HG03558 (cell line): ENCODE results near the gene HDLBP.

Source experiments
- ATAC-seq: cut with Tn5 transposase; IDR thresholded peaks from one replicate; pipeline ENCODE4 v1.9.1; 2021; ENCODE audit warnings: moderate number of reproducible peaks; ENCODE audit not compliant: unreplicated experiment; ENCODE audit errors: extremely low read depth

HDLBP gene, protein sequence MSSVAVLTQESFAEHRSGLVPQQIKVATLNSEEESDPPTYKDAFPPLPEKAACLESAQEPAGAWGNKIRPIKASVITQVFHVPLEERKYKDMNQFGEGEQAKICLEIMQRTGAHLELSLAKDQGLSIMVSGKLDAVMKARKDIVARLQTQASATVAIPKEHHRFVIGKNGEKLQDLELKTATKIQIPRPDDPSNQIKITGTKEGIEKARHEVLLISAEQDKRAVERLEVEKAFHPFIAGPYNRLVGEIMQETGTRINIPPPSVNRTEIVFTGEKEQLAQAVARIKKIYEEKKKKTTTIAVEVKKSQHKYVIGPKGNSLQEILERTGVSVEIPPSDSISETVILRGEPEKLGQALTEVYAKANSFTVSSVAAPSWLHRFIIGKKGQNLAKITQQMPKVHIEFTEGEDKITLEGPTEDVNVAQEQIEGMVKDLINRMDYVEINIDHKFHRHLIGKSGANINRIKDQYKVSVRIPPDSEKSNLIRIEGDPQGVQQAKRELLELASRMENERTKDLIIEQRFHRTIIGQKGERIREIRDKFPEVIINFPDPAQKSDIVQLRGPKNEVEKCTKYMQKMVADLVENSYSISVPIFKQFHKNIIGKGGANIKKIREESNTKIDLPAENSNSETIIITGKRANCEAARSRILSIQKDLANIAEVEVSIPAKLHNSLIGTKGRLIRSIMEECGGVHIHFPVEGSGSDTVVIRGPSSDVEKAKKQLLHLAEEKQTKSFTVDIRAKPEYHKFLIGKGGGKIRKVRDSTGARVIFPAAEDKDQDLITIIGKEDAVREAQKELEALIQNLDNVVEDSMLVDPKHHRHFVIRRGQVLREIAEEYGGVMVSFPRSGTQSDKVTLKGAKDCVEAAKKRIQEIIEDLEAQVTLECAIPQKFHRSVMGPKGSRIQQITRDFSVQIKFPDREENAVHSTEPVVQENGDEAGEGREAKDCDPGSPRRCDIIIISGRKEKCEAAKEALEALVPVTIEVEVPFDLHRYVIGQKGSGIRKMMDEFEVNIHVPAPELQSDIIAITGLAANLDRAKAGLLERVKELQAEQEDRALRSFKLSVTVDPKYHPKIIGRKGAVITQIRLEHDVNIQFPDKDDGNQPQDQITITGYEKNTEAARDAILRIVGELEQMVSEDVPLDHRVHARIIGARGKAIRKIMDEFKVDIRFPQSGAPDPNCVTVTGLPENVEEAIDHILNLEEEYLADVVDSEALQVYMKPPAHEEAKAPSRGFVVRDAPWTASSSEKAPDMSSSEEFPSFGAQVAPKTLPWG (N-terminal part only)

DNA sequence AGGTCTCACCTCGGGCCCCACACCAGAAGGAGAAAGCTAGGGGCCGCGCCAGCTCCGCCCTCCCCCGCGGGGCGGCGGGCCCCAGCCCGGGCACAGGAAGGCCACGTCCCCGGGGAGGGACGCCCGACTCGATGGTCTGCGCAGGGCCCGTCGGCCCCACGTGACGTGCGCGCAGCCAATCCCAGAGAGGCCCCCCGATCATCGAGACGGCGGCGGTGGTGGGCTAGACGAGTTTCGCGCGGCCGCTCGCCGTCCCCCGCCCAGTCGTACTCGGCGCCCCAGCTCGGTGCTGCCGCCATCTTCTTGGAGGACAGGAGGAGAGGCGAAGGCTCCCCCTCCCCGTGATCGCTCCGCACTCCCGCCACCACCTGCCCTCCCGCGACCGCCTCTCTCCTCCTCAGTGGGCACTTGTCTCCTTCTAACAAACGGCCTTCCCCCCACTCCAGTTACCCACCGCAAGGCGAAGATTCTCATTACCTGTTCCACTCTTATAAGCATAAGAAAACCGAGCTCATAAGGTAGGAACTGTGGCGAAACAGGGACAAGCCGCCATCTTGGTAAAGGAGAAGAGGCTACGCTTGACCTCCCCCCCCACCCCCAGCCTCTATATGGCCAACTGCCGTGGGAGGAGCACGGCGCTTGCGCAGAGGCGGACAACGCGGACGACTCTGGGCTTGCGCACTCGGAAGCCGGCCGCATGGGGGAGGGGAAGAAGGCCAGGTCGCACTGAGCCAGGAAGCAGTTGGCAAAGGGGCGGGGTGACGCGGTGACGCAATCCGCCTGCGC is at the start of gene HDLBP:
HDLBP (minus strand) TSS at position 580 of the 786 bp plus-strand sequence. CDS start 48,803 bp downstream, outside the sequence.
- peak; percentile 38 for ATAC-seq

DNA sequence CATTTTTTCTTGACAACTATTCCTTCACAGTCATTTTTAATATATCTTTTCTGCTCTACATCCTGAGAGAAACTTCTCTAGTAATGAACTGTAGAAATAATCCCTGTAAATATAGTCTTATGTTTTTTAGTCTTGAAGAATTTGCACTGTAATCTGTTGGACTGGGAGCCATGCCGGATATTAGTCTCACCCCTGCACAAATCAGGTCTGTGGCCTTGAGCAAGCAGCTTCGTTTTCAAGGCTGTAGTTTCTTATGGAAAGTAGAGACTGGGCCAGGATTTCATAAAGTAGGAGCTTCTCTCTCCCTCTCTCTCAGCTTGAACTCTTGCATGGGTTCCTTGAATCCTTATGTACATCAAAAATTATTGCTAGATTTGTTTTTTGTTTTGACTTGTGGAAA is 49.3 kb upstream of the HDLBP start:
- no peak for ATAC-seq

DNA sequence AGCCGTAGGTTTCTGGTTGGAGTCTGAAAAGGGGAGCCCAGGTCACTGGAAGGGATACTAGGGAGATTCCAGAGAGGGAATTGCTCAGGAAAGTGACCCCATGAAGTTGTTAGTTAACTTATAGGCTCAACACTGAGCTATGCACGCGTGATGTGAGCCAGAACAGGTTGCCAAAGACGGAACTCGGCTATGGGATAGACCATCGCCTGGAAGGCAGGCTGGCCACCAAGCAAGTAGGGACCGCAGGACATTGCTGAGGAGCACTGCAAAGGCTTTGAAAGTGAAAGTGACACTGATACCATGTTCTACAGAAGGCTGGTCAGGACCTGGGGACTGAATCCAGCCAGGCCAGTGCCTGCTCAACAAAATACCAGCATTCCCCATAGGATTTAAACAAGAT is 48.0 kb upstream of the HDLBP start:
- ATAC-seq, result no peak

DNA sequence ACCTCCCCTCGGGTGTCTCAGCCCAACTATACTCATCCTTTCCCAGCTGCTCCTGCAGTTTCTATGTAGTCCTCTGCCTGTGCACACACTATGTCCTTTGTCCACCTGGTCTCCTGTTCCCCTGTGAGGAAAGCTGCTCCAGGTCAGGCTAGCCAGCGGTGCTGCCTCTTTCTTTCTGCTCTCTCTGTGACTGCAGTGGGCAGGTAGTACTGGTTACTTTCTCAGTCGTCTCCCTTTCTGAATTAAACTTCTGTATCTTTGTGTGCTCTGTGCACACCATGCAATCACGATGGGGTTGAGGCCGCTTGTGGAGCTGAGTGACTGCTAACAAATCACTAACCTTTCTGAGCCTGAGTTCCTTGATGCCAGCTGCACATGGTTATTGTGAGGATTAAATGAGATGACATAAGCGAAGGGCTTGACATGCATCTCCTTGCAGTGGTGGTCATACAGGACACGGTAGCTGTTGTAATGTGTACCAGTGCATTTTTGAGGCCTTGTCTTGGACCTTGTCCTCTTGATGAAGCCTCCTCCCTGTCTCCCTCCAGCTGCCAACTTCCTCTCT is 44.1 kb upstream of the HDLBP start:
- no peak for ATAC-seq

DNA sequence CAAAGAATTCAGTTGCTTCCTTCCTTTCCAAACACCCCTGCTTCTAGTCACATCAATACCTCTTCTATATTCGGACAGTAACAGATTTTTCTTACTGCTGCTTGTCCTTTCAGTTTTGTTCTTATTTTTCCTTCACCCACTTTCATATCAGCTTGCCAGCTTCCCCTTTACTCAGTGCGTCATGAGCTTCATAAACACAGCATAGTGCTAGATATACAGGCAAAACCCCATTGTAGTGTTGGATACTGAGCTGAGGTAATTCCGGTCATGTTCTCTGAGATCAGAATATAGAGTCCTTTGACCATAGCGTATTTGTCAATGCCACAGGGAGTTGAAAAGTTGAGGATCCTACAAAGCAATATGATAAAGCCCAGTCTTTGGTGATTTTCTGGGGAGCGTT is 43.0 kb upstream of the HDLBP start:
- ATAC-seq, result peak; percentile 31

DNA sequence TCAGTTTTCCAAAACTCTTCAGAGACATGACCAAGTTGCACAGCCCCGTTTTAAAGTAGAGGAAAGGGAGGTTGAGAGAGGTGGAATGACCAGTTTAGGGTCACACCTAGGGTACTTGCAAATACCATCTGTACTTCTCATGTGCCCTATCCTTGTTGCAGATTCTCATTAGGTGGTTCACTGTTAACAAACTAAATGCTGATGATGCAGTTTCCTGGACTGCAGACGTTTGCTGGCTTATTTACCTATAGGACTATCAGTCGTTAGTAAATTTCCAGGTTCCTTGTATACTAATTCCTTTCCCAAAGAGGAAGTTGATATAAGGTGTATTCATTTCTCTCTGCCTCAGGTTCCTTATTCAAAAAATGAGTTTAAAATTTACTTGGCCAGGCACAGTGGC is 42.1 kb upstream of the HDLBP start:
- no peak for ATAC-seq

DNA sequence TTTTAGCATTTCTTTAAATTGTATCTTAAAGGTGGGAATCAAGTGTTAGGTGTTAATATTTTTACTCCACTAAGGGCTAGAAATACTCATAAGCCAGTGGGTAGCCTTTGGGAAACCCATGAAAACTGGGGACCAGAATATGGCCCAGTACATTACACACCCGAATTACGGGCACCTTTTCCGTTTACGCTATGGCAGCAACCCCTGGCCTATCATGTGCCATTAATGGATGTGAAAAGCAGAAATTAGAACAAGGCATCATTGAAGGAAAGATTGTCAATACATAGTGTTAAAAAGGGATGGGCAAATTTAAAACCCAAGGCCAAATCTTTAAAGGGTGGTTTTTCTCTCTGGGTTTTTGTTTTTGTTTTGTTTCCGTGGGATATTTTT is 41.4 kb upstream of the HDLBP start:
- ATAC-seq, result no peak

DNA sequence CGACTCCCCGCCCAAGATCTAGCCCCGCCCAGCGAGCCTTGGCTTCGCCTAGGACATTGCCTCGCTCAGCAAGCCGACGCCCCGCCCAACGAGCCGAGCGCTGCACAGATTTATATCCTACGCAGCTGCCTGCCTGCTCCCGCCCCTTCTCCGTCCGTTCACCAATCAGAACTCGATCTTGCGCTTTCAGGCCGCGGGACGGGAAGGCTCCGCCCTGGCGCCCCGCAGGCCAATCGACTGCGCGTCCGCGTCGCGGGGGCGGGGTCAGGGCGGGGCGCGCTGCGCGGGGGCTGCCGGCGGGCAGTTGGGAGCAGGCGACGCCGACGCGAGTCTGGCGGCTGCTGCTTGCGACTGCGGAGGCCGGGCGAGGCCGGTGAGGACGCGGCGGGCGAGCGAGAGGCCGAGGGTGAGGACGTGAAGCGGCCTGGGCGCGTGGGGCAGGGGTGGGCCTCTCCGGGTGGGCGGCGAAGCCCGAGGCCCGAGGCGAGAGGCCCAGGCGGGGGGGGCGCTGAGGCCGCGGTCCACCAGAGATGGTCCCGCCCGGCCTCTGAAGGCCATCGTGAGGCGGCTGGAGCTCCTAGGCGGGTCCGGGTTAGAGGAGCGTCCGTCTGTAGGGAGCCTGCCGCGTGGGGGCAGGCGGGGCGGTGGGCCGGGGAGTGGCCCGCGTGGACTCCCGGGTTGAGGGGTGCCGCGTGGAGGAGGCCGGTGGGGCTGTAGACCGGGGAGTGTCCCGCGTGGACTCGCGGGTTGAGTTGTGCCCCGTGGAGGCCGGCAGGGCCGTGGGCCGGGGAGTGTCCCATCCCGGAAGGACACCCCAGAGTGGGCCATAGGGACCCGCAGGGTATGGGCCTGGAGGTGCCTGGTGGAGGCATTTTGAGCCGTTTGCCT is 40.8 kb upstream of the HDLBP start, which contains the start of gene FARP2:
FARP2 (plus strand) TSS at position 303 of the 888 bp plus-strand sequence. CDS start 16,823 bp downstream, outside the sequence.
- peak; percentile 70 for ATAC-seq

DNA sequence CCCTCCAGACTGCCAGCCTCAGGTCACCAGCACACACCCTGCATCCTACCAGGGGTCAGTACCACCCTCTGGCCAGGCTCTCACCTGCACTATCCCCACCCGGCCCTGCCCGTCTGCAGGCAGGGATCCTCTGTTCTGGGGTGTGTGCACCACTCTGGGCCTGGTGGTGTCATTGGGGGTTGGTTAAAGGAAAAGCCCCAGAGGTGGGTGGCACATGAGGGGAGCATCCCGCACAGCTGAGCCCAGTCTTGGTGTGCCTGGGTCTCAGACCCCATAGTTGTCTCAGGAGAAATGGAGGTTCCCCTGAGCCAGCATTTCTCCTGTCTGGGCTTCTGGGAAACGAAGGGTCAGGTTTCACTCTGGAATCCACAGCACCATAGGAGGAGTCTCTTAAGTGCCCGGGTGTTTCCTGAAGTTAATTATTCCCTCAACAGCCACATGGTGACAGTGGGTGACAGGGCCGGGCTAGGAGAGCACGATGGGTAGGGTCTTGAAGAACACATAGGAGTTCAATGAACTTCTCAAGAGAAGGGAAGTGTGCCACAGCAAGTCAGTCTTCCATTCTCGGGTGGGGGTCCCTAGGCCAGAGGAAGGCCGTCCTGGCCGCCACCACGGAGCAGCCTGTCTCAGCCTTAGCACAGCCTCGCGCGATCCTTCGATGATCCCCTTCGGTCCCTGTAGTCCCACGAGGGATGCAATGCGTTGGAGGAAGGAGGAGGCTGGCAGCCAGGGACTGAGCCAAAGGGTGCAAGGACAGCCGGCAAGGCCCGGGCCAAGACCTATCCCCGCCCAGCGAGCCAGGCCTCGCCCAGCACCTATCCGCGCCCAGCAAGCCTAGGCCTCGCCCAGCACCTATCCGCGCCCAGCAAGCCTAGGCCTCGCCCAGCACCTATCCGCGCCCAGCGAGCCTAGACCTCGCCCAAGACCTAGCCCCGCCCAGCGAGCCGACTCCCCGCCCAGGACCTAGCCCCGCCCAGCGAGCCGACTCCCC is 39.5 kb upstream of the HDLBP start:
- ATAC-seq, result no peak

DNA sequence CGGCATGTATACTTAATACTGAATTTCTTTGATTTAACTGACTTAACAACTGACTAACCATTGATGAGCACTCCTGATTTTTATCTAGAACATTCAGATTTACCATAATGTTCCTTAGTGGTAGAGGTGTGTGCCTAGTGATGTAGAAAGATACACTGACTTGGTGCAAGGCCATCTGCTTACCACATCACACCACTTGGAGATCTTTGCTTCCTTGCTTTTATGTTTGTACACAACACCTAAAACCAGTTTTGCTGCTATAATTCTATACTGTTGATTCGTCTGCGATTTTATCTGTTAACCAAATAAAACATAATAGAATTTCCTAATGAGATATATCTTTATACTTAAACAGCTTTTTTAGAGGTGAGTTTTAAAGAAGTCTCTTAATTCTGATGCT is 36.8 kb upstream of the HDLBP start:
- no peak for ATAC-seq

DNA sequence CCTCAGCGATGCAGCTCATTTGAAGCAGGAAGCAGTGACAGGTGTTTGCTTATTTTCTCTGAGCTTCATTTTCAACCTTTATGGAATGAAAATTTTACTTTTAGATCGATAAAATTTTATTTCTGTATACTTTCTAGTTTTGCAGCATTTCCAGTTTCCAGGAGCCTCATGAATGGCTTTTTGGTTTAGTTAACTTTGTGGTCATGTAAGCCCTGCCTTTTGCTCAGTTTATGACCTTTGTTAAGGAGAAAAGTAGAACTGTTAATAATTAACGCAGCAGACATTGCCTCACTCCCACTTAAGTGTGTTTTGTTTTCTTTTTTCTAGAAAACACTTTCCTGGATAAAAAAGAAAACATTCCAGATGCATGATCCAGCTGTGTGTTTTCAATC is 36.2 kb upstream of the HDLBP start:
- ATAC-seq, result no peak

DNA sequence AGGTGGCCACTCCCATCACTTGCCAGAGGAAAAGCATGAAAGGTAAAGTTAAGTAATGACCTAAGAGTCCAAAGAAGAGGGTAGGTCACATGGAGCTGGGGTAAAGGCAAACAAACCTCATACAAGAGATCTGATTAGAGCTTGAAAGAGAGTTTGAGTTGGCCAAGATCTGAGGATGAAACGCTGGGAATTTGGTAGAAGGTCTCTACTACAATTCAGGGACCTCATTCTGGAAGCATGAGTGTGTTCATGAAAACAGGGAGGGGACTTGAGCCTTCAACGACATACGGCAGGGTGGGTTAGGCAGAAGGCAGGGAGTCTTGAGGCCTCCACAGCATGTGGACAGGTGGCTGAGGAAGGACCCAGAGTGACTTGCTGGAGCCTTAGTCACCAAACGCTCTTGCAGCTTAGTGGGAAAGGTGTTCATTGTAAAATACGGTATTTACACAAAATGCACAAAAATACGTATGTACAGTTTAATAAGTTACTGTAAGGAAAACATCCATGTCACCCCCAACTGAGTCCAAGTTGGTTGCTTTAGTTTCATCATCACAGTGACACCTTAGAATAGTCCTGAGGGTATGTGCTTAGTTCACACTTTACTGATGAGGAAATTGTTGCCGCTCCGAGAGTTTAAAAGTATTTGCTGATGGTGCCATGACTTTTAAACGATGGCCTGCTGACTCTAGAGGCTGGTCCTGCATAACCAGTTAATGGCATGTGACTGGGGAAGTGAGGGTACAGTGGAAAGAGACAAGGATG is 35.6 kb upstream of the HDLBP start:
- ATAC-seq, result no peak

DNA sequence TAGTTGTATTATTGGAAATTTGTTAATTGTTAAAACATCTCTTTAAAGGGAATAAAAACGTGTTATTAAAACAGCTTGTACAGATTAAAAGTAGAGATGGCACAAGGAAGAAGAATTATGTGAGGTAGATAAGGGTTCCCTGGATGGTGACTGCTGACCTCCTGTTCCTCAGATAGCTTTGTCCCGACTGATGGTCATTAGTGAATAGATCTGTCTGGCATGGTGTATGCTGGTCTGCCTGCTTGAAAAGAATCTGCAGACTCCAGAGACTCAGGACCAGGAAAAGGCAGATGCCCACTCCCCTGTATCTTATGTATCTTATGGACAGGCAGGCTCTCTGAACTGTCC is 35.0 kb upstream of the HDLBP start:
- no peak for ATAC-seq

DNA sequence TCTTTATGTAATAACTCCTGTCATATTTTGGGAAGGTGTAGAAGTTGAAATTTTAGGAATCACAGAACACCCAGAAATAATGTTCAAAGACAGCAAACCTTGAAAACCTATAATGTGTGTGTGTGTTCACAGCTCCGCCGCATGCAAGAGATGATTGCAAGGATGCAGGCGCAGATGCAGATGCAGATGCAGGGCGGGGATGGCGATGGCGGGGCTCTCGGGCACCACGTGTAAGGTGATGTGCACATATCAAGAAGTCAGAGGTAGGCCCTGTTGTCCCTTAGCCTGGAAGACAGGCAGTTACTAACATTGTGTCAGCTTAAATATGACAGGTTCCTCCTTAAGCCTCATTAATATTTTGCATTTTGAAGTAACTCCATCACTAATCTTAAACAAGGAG is 34.5 kb upstream of the HDLBP start:
- ATAC-seq, result no peak

DNA sequence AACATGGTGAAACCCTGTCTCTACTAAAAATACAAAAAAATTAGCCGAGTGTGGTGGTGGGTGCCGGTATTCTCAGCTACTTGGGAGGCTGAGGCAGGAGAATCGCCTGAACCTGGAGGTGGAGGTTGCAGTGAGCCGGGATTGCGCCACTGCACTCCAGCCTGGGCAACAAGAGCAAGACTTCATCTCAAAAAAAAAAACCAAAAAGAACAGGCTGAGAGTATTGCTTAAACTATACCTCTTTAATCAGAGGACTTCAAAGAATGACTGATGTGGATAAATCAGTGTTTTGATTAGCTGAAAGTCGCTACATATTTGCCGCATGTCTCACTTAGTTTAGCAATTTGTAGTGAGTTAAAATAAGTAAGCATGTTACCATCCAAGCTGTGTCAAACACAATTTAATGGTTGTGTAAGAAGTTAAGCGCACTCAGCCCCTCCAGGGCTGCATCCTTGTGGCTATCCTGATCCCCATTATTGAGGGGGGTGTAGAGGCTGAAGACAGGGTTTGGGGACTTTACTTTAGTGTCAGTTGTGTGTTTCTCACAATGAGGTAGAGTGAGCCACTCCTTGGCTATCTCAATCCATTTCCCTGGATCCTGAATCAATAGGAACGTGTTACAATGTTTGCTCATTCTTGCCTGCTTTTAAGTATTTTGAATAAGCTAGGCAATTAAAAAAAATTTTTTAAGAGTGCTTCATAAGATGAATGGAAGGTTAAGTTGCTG is 29.6 kb upstream of the HDLBP start:
- no peak for ATAC-seq

DNA sequence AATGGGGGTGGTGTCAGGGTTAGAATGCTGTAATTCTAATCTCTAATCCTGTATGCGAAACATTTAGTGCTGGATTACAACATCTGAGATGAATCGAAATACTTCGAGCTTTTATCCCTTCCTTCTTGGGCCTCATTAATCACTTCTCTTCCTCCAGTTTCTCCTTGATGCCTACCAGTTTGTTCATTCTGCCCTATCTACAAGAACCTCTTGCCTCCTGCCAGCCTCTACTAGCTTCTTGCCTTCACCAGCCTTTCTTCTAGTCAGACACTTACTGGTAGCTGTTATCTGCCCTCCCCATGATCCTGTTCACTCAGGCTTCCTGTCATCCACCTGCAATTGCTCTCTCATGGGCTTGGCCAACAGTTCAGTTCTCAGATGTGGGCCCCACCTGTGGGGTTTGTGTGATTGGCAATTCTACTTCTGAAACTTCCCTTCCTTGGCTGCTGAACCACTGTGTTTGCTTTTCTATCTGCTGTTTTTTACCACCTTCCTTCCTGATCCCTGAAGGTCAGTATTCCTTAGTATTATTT is 25.2 kb upstream of the HDLBP start:
- ATAC-seq, result no peak
